ENCODE results near the gene SLC2A4RG.
A peak's percentile ranks its signal among the peaks of the same experiment; 100 is the strongest.

The SLC2A4RG gene, protein sequence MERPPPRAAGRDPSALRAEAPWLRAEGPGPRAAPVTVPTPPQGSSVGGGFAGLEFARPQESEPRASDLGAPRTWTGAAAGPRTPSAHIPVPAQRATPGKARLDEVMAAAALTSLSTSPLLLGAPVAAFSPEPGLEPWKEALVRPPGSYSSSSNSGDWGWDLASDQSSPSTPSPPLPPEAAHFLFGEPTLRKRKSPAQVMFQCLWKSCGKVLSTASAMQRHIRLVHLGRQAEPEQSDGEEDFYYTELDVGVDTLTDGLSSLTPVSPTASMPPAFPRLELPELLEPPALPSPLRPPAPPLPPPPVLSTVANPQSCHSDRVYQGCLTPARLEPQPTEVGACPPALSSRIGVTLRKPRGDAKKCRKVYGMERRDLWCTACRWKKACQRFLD

GRCh38 chr20:63739130-63740069 lies at the start of gene SLC2A4RG:
TSS of gene SLC2A4RG (plus strand) at chr20:63739776. CDS start at chr20:63739913, 137 bp downstream.
- DNase-seq, result peak; percentile 63

DNA sequence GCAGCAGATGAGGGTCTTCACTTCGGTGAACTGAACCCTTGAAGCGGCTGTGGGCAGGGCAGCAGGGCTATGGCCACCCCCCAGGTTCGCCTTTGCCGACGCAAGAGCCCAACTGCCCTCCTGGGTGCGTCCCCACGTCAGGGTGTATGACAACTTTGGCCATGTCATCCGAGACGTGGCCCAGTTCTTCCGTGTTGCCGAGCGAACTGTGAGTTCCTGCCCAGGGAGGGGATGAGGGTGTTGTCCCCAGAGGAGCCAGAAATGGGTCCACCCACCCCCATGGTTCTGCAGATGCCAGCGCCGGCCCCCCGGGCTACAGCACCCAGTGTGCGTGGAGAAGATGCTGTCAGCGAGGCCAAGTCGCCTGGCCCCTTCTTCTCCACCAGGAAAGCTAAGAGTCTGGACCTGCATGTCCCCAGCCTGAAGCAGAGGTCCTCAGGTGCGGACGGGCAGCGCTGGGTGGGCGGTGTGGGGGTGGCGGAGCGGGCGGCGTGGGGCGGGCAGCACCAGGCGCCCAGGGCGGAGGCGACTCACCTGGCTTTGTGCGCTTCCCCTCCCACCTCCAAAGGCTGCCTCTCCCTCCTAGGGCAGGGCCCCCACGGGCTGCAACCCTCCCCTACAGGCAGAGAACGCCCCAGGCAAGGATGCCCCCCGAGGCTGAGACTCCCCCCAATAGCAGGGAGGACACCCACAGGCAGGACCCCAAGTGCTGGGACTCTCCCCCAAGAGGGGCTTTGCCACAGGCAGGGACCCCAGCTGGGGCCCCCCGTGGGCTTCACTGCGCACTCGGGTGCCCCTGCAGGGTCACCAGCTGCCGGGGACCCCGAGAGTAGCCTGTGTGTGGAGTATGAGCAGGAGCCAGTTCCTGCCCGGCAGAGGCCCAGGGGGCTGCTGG lies 49.3 kb upstream of the SLC2A4RG start:
- DNase-seq, result no peak

DNA sequence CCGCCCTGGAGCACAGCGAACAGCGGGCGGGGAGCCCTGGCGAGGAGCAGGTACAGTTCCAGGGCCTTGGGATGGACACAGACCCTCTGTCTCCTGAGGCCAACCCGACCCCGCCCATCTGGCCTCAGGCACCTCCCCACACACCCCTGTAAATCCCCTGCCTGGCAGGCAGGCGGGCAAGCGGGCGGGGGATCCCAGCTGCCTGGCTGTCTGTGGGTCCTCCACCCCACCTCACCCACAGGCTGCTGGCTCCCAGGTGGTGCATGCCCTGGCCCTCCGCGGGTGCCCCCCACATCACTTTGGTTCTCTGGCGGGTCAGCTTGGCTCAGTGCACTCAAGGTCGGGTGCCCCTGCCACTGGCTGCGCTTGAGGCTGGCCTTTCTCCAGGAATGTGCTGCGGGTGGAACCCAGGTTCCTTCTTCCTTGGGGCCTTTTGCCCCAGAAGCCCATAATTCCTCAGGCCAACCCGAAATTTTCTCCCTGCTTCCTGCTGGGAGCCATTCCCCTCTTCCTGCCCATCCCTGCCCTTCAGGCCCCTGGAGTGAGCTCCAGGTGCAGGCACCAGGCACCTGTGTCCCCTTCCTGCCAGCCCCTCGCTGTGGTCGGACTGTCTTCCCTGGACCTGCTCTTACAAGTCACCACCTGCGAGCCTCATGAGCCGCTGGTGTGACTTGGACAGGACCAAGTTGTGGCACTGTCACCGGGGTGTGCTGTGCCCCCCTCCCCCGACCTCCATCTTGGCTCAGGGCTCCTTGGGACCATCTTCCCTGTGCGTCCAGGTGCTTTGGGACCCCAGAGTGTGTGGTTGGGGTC lies 48.5 kb upstream of the SLC2A4RG start:
- DNase-seq, result no peak

GRCh38 chr20:63691711-63692435 lies 47.7 kb upstream of the SLC2A4RG start:
- DNase-seq, result no peak

- no peak for DNase-seq
Measured at GRCh38 chr20:63692436-63693082, 47.0 kb upstream of the SLC2A4RG start.

- no peak for DNase-seq
Measured at GRCh38 chr20:63693083-63693732, 46.4 kb upstream of the SLC2A4RG start.

DNA sequence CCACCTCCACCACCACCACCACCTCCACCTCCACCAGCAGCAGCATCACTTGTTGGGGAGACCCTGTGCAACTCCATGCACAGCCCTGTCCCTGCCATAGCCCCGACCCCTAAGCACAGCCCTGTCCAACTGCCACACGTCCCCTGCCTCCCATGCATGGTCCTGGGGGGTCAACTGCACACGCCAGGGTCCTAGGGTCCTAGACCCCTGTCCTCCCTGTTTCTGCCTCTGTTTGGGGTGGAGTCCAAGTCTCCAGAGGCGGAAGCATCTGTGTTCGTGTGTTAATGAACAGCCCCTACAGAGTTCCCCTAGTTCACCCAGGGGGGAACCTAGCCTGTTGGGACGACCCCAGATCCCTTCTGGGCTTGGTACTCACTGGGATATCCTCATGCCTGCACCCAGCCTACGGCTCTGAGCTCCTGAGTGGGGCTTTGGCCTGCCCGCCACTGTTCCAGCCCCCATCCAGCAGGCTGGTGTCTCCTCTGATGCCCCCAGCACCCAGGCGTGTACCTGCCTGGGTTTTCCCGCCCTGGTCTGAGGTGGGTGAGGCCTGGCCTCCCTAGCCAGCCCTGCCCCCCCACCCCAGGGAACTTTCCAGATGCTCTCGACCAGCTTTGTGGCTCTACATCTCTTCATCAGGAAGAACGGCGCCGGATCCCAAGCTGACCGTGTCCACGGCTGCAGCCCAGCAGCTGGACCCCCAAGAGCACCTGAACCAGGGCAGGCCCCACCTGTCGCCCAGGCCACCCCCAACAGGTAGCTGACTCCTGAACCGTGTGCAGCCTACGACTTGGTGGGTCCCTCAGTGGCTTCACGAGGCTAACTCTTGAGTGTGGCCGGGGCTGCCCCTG lies 45.6 kb upstream of the SLC2A4RG start:
- no peak for DNase-seq

GRCh38 chr20:63694584-63695423 lies 44.8 kb upstream of the SLC2A4RG start:
- DNase-seq, result no peak

DNA sequence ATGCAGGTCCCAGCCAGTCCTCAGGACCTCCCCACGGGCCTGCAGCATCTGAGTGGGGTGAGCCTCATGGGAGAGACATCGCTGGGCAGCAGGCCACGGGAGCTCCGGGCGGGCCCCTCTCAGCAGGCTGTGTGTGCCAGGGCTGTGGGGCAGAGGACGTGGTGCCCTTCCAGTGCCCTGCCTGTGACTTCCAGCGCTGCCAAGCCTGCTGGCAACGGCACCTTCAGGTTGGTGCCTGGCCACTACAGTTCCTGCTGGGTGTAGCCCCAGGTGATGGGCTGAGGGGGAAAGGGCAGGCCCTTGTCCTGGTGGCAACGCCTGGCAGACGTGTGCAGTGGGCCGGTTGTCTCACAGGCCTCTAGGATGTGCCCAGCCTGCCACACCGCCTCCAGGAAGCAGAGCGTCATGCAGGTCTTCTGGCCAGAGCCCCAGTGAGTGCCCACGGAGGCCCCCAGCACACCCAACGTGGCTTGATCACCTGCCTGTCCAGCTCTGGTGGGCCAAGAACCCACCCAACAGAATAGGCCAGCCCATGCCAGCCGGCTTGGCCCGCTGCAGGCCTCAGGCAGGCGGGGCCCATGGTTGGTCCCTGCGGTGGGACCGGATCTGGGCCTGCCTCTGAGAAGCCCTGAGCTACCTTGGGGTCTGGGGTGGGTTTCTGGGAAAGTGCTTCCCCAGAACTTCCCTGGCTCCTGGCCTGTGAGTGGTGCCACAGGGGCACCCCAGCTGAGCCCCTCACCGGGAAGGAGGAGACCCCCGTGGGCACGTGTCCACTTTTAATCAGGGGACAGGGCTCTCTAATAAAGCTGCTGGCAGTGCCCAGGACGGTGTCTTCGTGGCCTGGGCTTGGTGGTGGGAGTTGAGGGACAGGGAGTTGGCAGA lies 43.9 kb upstream of the SLC2A4RG start:
- DNase-seq, result no peak

- no peak for DNase-seq
Measured at GRCh38 chr20:63696306-63696627, 43.3 kb upstream of the SLC2A4RG start.

- no peak for DNase-seq
Measured at GRCh38 chr20:63696628-63697356, 42.8 kb upstream of the SLC2A4RG start, which contains the start of gene TNFRSF6B. TSS of gene TNFRSF6B (plus strand) at chr20:63696652. CDS start at chr20:63696768, 116 bp downstream.

GRCh38 chr20:63697357-63697867 lies 42.2 kb upstream of the SLC2A4RG start:
- no peak for DNase-seq

- no peak for DNase-seq
Measured at GRCh38 chr20:63697868-63698545, 41.6 kb upstream of the SLC2A4RG start.

DNA sequence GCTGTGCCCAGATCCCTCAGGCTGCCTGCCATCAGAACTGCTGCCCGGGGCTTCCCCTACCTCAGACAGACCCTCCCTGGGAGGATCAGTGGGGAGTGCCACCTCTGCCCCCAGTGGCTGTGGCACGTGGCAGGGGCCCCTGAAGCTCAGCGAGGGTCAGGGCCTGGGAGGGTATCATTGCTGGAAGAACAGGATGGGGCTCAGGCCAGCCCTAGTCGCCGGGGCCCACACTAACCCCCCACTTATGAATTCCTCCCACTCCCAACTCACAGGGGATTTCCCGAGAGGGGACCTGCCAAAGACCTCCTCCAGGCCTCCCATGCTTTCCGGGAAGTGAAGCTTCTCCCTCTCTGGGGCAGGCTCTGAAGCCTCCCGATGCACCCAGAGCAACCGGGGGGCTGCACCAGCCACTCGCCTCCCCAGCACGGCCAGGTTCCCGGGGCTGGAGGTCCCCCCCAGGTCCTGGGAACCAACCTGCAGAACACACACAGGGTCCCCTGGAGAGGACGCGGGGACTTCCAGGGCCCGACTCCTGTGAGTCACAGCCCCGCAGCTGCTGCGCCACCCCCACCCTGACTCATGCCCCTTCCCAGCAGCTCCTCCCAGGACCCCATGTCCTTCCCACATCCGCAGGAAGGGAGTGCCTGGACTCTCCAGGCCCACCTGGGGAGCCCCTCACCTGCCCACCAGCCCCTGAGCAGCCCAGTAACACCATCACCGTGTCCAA lies 40.7 kb upstream of the SLC2A4RG start:
- DNase-seq, result no peak

Data from NCI-H2227 treated with DMSO at 0.1 percent for 48 hours (cell line).